RWPE1 (cell line): ENCODE results near the gene ANKHD1.
"Not testable (repeated sequence)": the region's sequence is repeated elsewhere in the genome, so short reads cannot be mapped to it uniquely, and the experiment has no call there.

Source experiments
- CTCF ChIA-PET: fragments of 350-600 bp; sonication (Branson Sonifier 250); formaldehyde crosslinking; extraction: SDS; loops from one replicate; lab custom pipeline; 2021; lab: Yijun Ruan, JAX
- POLR2A ChIA-PET: fragments of 400-600 bp; formaldehyde crosslinking; extraction: SDS; loops from one replicate; lab custom pipeline; 2020; ENCODE audit warnings: antibody characterized with exemption; ENCODE audit not compliant: low non-redundant PET; lab: Yijun Ruan, JAX
- DNase-seq: peaks from one replicate; pipeline ENCODE4 v3.0.0; 2012; ENCODE audit warnings: low spot score
- H3K27ac ChIP-seq: fragments of 450-650 bp; 2 replicates; pipeline ENCODE4 v1.5.1; 2017
- TF ChIP-seq, protein P1 (sequence below): fragments of 450-650 bp; conservative IDR thresholded peaks from 2 replicates; pipeline ENCODE4 v1.5.1; 2017; ENCODE audit warnings: low read depth, mild to moderate bottlenecking

Gene ANKHD1

DNA sequence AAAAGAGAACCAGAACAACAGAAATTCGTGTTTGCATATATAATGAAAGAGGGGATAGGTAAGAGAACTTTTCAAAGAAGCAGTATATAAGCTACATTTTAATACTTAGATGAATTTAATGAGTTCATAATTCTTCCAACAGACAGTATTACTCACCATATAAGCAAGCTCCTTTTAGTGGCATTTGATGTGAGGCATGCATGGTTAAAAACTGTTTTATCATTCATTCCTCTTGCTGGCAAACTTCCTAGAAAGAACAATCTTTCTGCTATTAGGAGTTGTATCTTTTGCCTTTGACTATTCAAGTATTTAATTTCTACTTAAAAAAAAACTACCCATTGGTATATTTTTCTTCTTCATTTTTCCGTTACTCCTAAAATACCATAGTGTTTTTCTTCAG is 80.1 kb downstream of the ANKHD1 start:
- DNase-seq, result no peak
- POLR2A ChIA-PET, result no interaction called here

DNA sequence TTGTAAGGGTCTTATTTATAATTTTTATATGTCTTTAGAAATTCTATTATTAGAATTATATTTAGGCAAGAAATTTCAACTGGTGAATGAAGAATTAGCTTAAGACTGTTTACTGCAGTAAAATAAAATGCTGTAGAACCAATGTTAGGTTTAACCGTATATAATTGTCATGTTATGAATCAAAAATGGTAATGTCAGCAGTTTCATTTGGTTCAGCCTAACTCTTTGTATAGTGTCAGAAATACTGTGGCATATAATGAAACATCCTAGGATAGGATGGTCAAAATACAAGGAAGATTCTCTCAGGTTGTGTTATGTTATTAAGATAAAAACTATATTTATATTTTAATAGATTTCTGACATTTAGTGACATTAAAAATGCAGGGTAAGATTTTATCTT is 81.4 kb downstream of the ANKHD1 start:
- no peak for DNase-seq
- ChIA-PET POLR2A (no interaction called here), CTCF (no interaction called here)
- H3K27ac ChIP-seq, result no peak overlapping the region
- TF ChIP-seq, protein P1, sequence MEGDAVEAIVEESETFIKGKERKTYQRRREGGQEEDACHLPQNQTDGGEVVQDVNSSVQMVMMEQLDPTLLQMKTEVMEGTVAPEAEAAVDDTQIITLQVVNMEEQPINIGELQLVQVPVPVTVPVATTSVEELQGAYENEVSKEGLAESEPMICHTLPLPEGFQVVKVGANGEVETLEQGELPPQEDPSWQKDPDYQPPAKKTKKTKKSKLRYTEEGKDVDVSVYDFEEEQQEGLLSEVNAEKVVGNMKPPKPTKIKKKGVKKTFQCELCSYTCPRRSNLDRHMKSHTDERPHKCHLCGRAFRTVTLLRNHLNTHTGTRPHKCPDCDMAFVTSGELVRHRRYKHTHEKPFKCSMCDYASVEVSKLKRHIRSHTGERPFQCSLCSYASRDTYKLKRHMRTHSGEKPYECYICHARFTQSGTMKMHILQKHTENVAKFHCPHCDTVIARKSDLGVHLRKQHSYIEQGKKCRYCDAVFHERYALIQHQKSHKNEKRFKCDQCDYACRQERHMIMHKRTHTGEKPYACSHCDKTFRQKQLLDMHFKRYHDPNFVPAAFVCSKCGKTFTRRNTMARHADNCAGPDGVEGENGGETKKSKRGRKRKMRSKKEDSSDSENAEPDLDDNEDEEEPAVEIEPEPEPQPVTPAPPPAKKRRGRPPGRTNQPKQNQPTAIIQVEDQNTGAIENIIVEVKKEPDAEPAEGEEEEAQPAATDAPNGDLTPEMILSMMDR, result no peak

More for the DNA sequence above, 80.1 kb downstream of the ANKHD1 start:
- H3K27ac ChIP-seq, result no peak overlapping the region
- TF ChIP-seq, protein P1, result no peak
- CTCF ChIA-PET, result interaction anchor here (1.4 kb wide), 1 partner anchor 108 kb away, joined by 3 read pairs; no protein-coding TSS in a partner anchor

DNA sequence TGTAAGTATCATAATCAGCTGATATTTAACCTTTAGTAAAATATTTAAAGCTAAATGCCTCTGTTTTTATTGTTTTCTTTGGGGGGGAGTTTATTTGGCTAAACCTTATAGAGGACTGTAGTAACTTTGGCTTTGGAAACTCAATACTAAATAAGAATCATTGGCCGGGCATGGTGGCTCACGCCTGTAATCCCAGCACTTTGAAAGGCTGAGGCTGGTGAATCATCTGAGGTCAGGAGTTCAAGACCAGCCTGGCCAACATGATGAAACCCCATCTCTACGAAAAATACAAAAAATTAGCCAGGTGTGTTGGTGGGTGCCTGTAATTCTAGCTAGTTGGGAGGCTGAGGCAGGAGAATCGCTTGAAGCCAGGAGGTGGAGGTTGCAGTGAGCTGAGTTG is 86.5 kb downstream of the ANKHD1 start:
- CTCF ChIA-PET, result interaction anchor here (0.6 kb wide), 1 partner anchor 225 kb away, joined by 4 read pairs; no protein-coding TSS in a partner anchor
- peak overlapping the region; percentile 21; the same call in 1 of the 2 replicates for H3K27ac ChIP-seq
- POLR2A ChIA-PET, DNase-seq: not testable (repeated sequence)

DNA sequence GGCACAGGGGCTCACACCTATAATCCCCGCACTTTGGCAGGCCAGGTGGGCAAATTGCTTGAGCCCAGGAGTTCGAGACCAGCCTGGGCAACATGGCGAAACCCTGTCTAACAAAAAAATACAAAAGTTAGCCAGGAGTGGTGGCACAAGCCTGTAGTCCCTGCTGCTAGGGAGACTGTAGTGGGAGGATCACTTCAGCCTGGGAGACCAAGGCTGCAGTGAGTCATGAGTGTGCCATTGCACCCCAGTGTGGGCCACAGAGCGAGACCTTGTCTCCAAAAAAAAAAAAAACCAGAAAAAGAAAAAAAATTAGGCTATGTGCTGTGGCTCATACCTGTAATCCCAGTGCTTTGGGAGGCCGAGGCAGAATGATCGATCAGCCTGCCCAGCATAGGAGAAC is 87.3 kb downstream of the ANKHD1 start:
- DNase-seq, result no peak
- CTCF ChIA-PET, result interaction anchor here (0.7 kb wide), 1 partner anchor 11 kb away, joined by 4 read pairs; no protein-coding TSS in a partner anchor
- H3K27ac ChIP-seq, result peak overlapping the region; percentile 21; the same call in 1 of the 2 replicates
- TF ChIP-seq, protein P1, result no peak
- POLR2A ChIA-PET, result no interaction called here

DNA sequence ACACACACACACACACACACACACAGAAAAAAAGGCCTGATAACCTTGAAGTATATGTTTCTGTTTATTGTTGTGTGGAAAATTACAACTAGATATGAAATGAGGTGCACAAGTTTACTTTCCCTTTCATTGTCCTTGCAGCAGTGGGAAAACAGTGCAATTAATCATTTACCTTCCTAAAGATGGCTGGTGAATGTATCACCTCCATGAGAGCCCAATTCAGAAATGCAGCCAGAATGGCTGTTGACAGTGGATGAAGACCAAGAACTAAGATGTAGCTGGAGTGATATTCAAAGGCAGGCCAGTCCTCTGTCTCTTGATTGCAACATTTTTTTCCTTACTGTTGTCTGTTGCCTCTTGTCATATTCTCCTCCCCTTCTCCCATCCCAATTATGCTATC is 96.3 kb downstream of the ANKHD1 start:
- CTCF ChIA-PET, result interaction anchor here (0.6 kb wide), 1 partner anchor 108 kb away, joined by 4 read pairs; no protein-coding TSS in a partner anchor
- no peak overlapping the region for H3K27ac ChIP-seq
- TF ChIP-seq, protein P1, result no peak
- no peak for DNase-seq
- POLR2A ChIA-PET, result no interaction called here

DNA sequence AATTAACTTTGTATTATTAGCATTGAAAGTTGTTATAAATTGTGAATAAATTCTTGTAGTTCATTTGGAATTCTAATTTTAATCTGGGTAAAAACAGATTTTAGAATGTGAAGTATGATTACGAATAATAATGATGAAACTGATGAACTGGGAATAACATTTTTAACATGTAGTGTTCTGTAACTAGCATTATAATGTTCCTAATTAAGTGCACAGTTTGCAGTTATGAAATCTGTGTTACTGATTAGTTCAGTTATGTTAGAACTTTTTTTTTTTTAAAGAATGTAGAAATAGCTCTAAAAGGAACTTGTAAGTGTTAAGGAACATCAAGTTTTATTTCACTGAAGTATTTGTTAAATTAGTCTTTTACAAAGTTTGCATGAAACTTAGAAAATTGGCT is 97.0 kb downstream of the ANKHD1 start:
- POLR2A ChIA-PET, result no interaction called here
- TF ChIP-seq, protein P1, result no peak; the same call in 1 of the 2 replicates
- DNase-seq, result no peak
- CTCF ChIA-PET, result no interaction called here
- no peak overlapping the region for H3K27ac ChIP-seq

DNA sequence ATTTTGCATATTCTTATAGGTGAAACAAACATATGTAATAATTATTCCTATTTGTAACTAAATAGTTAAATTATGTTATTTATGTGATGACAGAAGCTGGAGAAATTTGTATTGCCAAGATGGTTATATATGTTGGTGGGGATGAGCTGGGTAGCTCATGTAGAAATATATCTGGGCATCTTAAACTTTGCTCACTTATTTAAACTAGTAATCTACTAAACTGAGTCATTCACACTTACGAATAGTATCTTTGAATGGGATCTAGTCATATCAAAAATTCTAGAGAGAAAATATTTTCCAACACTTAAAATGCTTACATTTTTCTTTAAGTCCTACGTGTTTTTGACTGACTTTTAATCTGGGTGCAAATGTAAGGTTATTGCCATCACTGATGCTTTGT is 101.2 kb downstream of the ANKHD1 start:
- H3K27ac ChIP-seq, result no peak overlapping the region
- ChIA-PET POLR2A (no interaction called here), CTCF (interaction anchor here (0.6 to 0.7 kb wide), 2 partner anchors 26 to 794 kb away, joined by 3 to 4 read pairs; no protein-coding TSS in a partner anchor)
- TF ChIP-seq, protein P1, result no peak
- DNase-seq, result no peak
